ENCODE measurements around the gene FAM200A.
A peak's percentile ranks its signal among the peaks of the same experiment; 100 is the strongest.

FAM200A gene

GRCh38 chr7:99499721-99500636 is 51.9 kb downstream of the FAM200A start, which contains the start of gene ZNF394:
Gene ZNF394, minus strand, starts transcription at chr7:99500281. Its CDS starts 188 bp downstream, at chr7:99500093.
- peak; percentile 66 for DNase-seq

GRCh38 chr7:99499371-99499720 is 52.6 kb downstream of the FAM200A start:
- no peak for DNase-seq

- DNase-seq, result no peak
Observed at GRCh38 chr7:99498546-99498944, 53.4 kb downstream of the FAM200A start.

GRCh38 chr7:99497766-99498545 is 54.0 kb downstream of the FAM200A start:
- no peak for DNase-seq

Measured in NCI-H446 treated with DMSO at 0.1 percent for 48 hours (cell line).